ENCODE measurements around the gene CSK. TPM values are rescaled to one million over a fixed set of nuclear protein-coding genes. Genes with fewer than 3 reads are reported as not detected.

CSK gene
- total and polyA plus RNA-seq, 2 donors from 2014 or later, result 18.9 to 58.8 TPM

GRCh38 chr15:74799856-74800558, 18.1 kb downstream of the CSK start:
- H3K27me3 ChIP-seq (ENCODE audit: control insufficient read depth, insufficient read depth, low read length), result no peaks in the 10 kb centered on the region
- no peak overlapping the region for H3K27ac ChIP-seq (ENCODE audit: low read depth in 2 of 2, low read length in 2 of 2)
- FAIRE-seq (no peak), DNase-seq (peak; percentile 65 to 84 (median 76))
- H3K4me3 ChIP-seq (ENCODE audit: low read length in 3 of 3), result no peak overlapping the region
- H3K36me3 ChIP-seq (ENCODE audit: control insufficient read depth in 2 of 3, insufficient read depth in 3 of 3, low read length in 3 of 3), result peaks cover 0 to 15% (median 3%) of the 10 kb centered on the region in 3 donors
- peaks cover 0 to 6% (median 0%) of the 10 kb centered on the region in 3 donors for H3K4me1 ChIP-seq (ENCODE audit: control insufficient read depth in 2 of 3, insufficient read depth in 2 of 3, low read depth in 1 of 3, low read length in 3 of 3)
- no peaks in the 10 kb centered on the region for H3K9me3 ChIP-seq (ENCODE audit: control insufficient read depth in 2 of 3, insufficient read depth in 1 of 3, low read length in 3 of 3)
- TF ChIP-seq, protein P1, sequence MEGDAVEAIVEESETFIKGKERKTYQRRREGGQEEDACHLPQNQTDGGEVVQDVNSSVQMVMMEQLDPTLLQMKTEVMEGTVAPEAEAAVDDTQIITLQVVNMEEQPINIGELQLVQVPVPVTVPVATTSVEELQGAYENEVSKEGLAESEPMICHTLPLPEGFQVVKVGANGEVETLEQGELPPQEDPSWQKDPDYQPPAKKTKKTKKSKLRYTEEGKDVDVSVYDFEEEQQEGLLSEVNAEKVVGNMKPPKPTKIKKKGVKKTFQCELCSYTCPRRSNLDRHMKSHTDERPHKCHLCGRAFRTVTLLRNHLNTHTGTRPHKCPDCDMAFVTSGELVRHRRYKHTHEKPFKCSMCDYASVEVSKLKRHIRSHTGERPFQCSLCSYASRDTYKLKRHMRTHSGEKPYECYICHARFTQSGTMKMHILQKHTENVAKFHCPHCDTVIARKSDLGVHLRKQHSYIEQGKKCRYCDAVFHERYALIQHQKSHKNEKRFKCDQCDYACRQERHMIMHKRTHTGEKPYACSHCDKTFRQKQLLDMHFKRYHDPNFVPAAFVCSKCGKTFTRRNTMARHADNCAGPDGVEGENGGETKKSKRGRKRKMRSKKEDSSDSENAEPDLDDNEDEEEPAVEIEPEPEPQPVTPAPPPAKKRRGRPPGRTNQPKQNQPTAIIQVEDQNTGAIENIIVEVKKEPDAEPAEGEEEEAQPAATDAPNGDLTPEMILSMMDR (IDR thresholded peaks at IDR 0.05; ENCODE audit: borderline replicate concordance, extremely low read depth, insufficient read depth), result peak; percentile 96
- H3K9ac ChIP-seq (ENCODE audit: low read length in 3 of 3), result no peak overlapping the region
- intact Hi-C loops (cut with DNase I), result no loop called here

DNA sequence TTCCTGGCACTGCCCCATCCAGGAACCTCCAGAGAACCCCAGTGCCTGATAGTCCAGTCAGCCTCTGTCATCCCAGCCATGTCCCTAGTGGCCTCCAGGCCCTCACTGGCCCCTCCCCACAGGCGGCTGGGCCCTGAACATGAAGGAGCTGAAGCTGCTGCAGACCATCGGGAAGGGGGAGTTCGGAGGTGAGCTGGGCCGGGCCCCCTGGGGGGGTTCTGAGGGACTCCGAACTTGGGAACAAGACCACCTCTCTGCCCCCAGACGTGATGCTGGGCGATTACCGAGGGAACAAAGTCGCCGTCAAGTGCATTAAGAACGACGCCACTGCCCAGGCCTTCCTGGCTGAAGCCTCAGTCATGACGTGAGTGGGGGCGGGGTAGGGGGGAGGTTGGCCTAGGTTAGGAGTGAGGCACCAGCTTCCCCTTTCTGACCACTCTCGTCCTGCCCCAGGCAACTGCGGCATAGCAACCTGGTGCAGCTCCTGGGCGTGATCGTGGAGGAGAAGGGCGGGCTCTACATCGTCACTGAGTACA, 18.7 kb downstream of the CSK start:
- no peaks in the 10 kb centered on the region for H3K27me3 ChIP-seq (ENCODE audit: control insufficient read depth, insufficient read depth, low read length)
- peak in 1 of 5 donors; percentile 82 for DNase-seq
- intact Hi-C loops (cut with DNase I), result no loop called here
- H3K4me1 ChIP-seq (ENCODE audit: control insufficient read depth in 2 of 3, insufficient read depth in 2 of 3, low read depth in 1 of 3, low read length in 3 of 3), result peaks cover 0 to 6% (median 0%) of the 10 kb centered on the region in 3 donors
- H3K9ac ChIP-seq (ENCODE audit: low read length in 3 of 3), result no peak overlapping the region
- FAIRE-seq, result no peak
- no peak overlapping the region for H3K27ac ChIP-seq (ENCODE audit: low read depth in 2 of 2, low read length in 2 of 2)
- no peaks in the 10 kb centered on the region for H3K9me3 ChIP-seq (ENCODE audit: control insufficient read depth in 2 of 3, insufficient read depth in 1 of 3, low read length in 3 of 3)
- peaks cover 0 to 15% (median 3%) of the 10 kb centered on the region in 3 donors for H3K36me3 ChIP-seq (ENCODE audit: control insufficient read depth in 2 of 3, insufficient read depth in 3 of 3, low read length in 3 of 3)
- TF ChIP-seq, protein P1 (IDR thresholded peaks at IDR 0.05; ENCODE audit: borderline replicate concordance, extremely low read depth, insufficient read depth), result no peak
- no peak overlapping the region for H3K4me3 ChIP-seq (ENCODE audit: low read length in 3 of 3)

GRCh38 chr15:74801311-74801997, 19.6 kb downstream of the CSK start:
- no peak for DNase-seq
- FAIRE-seq, result no peak
- Histone ChIP-seq H3K36me3 (ENCODE audit: control insufficient read depth in 2 of 3, insufficient read depth in 3 of 3, low read length in 3 of 3) (peaks cover 0 to 15% (median 3%) of the 10 kb centered on the region in 3 donors), H3K4me1 (ENCODE audit: control insufficient read depth in 2 of 3, insufficient read depth in 2 of 3, low read depth in 1 of 3, low read length in 3 of 3) (peaks cover 0 to 6% (median 0%) of the 10 kb centered on the region in 3 donors), H3K4me3 (ENCODE audit: low read length in 3 of 3) (no peak overlapping the region), H3K9ac (ENCODE audit: low read length in 3 of 3) (no peak overlapping the region), H3K27ac (ENCODE audit: low read depth in 2 of 2, low read length in 2 of 2) (no peak overlapping the region), H3K9me3 (ENCODE audit: control insufficient read depth in 2 of 3, insufficient read depth in 1 of 3, low read length in 3 of 3) (no peaks in the 10 kb centered on the region), H3K27me3 (ENCODE audit: control insufficient read depth, insufficient read depth, low read length) (no peaks in the 10 kb centered on the region)
- TF ChIP-seq, protein P1 (IDR thresholded peaks at IDR 0.05; ENCODE audit: borderline replicate concordance, extremely low read depth, insufficient read depth), result no peak
- intact Hi-C loops (cut with DNase I), result no loop called here
